Cardiac fibroblast (primary cell): ENCODE measurements around the gene TMTC1.

ENCODE experiments used
- DNase-seq, 2 donors: peaks; one replicate each; pipeline versions ENCODE4 v3.0.0 to v3.0.0-alpha.2; 2010; ENCODE audit warnings: low read depth in 2 of 2
- H3K4me3 ChIP-seq, 2 donors: replicated peaks in 1 of 2; 1 replicate in 1 of 2; 2 replicates in 1 of 2; pipeline ENCODE4 v1.5.1; 2011; ENCODE audit warnings: low read depth in 2 of 2, low read length in 2 of 2, mild to moderate bottlenecking in 2 of 2, moderate library complexity in 1 of 2
- TF ChIP-seq, protein P1 (sequence below): IDR thresholded peaks from one replicate; pipeline ENCODE4 v1.5.1; 2011; ENCODE audit warnings: low read depth, mild to moderate bottlenecking, low read length, inconsistent platforms

TMTC1 gene

DNA sequence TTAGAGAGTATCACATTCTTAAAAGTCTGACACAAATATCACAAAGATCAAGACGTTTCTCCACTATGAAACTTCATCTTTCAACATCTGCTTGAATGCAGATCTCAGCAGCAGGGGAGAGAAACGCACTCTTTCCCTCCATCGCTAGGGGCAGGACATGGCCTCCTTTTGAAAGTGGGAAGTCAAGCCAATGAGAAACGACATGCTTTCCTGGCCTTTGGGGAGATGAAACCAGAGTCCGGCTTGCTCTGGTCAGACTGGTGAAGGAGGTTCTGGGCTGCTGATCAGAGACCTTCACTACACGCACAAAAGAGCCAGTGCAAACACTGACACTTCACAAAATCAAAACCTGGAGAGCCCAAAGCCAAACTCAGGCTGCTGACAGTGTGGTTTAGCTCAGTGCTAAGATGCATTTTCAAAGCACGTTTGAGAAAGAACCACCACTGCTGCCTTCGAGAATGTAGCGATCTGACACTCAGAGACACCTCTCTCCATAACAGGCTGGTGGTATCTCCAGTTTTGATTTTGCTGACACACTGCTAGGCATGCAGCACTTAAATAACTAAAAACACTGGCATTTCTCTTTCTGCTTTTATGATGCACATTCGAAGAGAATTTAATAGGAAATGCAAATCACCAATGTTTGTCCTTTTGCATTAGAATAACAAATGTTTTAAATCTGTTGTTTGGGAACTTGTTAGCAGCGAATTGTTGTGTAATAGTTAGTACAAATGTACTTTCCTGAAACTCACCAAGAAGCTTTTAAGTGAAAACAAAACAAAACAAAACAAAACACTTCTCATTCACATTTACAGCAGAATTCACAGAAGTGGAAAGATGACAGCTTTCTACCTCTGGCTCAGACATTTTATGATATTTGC is 192.4 kb downstream of the TMTC1 start:
- TF ChIP-seq, protein P1, sequence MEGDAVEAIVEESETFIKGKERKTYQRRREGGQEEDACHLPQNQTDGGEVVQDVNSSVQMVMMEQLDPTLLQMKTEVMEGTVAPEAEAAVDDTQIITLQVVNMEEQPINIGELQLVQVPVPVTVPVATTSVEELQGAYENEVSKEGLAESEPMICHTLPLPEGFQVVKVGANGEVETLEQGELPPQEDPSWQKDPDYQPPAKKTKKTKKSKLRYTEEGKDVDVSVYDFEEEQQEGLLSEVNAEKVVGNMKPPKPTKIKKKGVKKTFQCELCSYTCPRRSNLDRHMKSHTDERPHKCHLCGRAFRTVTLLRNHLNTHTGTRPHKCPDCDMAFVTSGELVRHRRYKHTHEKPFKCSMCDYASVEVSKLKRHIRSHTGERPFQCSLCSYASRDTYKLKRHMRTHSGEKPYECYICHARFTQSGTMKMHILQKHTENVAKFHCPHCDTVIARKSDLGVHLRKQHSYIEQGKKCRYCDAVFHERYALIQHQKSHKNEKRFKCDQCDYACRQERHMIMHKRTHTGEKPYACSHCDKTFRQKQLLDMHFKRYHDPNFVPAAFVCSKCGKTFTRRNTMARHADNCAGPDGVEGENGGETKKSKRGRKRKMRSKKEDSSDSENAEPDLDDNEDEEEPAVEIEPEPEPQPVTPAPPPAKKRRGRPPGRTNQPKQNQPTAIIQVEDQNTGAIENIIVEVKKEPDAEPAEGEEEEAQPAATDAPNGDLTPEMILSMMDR: peak; percentile 67
- H3K4me3 ChIP-seq: no peak overlapping the region
- DNase-seq: peak; percentile 62 to 72

DNA sequence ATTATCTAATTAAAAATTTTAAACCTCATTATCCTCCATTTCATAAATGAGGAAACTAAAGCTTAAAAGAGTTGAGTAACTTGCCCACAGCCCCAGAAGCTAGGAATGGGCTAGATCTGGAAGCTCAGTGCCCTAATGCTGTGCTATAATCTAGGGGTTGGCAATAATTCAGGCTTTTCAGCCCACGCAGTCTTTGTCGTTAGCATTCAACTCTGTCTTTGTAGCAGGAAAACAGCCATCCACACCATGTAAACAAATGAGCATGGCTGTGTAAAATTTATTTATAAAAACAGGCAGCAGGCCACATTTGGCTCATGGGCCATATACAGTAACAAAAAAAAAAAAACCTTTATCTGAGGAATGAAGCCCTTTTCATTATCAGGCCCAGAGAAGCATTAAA is 193.9 kb downstream of the TMTC1 start:
- peak in 1 of 2 donors; percentile 63 for DNase-seq
- TF ChIP-seq, protein P1: no peak
- H3K4me3 ChIP-seq: no peak overlapping the region

DNA sequence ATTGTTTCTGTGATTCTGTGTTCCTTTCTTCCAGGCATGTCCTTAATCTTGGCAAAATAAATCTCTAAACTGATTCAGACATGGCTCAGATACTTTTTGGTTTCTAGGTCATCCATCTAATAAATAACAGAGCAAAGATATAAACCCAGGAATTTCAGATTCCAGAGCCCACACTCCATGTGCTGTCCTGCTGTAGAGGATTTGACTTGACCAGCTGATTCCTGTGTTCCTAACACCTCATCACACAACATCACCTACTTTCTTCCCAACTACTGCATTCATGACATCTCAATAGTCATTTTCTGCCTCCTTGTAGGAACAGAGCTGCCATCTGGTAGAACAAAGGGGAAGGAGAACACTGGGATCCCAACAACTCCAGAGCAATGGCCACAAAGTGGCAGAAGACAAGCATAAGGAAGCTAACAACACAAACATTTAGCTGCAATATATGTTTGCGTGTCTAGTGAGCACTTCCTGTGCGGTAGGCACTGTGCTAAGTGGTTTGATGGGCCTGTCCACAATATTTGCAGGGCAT is 194.4 kb downstream of the TMTC1 start:
- H3K4me3 ChIP-seq: no peak overlapping the region
- TF ChIP-seq, protein P1: no peak
- DNase-seq: no peak

DNA sequence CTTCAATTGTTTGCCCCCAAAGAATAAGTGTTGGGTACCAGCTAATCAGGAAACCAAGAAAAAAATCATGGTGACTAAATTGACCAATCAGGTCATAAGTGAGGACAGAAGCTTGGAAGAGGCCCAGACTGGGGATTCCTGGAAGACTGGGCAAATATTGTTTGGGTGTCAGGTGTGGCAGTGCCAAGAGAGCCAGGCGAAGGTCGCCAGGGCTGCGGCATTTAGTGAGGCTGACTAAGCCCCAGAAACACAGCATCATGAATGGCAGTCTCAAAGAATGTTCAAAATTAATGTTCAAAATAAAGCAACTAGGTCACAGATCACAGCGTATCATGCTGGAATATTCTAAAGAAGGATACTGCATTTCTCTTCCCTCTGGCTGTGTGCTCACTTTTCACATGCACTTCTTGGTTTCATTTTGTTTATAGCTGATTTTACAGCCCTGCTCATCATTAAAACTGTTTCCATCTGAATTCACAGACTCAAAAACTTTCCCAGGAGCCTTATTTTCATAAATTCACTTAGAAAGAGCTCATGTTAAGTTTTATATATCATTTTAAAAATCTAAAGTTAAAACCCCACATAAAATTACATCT is 201.0 kb downstream of the TMTC1 start:
- DNase-seq: peak in 1 of 2 donors; percentile 11
- H3K4me3 ChIP-seq: no peak overlapping the region
- TF ChIP-seq, protein P1: no peak

DNA sequence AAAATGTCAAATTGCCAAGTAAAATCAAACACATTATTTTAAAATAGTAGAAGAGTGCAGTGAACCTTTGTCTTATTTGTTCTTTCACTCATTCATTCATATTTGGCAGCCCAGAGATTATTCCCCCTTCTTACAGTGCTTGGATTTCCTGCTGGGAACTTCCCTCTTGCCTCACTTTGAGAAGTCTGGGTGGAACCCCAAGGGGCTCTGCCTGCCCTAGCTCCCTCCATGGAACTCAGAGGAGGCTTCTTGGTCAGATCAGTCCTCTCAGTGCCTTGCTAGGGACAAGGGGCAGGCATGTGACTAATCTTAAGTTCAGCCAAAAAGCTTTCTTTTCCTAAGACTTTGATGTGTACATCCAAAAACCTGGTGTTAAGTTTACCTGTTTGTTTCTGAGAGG is 201.6 kb downstream of the TMTC1 start:
- TF ChIP-seq, protein P1: no peak
- peak in 1 of 2 donors; percentile 43 for DNase-seq
- no peak overlapping the region for H3K4me3 ChIP-seq

DNA sequence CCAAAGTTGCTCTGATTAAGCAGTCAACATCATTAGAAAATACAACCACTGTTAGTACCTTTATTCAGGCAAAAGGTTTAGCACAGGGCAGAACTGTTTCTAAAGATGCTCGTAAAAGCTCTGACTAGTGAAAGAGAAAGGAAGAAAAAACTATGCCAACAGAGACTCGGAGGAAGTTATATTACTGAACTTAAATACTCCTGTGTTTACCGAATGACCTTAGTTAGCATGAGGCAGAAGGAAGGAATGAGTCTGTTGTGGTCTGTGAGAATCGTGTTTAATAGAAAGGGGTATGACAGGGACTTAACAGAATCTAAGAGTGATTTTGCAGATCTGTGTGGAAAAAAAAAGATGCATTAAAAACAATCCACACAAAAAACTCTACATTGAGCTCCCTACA is 202.1 kb downstream of the TMTC1 start:
- DNase-seq: peak in 1 of 2 donors; percentile 85
- TF ChIP-seq, protein P1: no peak
- H3K4me3 ChIP-seq: no peak overlapping the region
